ENCODE data around the gene CXorf38.
A peak's percentile ranks its signal among the peaks of the same experiment; 100 is the strongest.

The CXorf38 gene

DNA sequence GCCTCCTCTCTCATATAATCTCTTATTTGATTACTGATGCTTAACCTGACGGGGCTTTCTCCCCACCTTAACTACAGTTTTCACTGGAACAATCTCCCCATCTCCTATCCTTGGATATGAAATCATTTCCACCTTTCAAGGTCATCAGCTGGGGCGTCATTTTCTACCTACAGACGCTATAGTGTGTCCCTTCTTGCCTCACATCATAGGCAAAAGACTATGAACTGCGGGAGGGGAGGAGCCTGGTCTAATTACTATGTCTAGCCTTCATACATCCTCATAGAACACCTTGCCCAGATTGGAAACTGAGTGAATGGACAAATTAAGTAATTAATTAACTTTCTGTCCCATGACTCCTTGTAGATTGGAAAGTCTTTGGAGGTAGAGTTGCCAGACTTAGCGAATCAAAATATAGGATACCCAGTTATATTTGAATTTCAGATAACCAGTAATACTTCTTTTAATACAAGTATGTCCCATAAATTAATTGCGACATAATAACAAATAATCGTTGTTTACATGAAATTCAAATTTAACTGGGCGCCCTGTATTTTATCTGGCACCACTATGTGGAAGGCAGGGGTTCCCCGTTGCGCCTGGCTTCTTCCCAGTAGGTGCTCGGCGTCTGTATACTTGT, 67.3 kb downstream of the CXorf38 start:
- peak overlapping the region; percentile 69 for H3K27ac ChIP-seq
- TF ChIP-seq, protein P1, sequence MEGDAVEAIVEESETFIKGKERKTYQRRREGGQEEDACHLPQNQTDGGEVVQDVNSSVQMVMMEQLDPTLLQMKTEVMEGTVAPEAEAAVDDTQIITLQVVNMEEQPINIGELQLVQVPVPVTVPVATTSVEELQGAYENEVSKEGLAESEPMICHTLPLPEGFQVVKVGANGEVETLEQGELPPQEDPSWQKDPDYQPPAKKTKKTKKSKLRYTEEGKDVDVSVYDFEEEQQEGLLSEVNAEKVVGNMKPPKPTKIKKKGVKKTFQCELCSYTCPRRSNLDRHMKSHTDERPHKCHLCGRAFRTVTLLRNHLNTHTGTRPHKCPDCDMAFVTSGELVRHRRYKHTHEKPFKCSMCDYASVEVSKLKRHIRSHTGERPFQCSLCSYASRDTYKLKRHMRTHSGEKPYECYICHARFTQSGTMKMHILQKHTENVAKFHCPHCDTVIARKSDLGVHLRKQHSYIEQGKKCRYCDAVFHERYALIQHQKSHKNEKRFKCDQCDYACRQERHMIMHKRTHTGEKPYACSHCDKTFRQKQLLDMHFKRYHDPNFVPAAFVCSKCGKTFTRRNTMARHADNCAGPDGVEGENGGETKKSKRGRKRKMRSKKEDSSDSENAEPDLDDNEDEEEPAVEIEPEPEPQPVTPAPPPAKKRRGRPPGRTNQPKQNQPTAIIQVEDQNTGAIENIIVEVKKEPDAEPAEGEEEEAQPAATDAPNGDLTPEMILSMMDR (conservative IDR thresholded peaks at IDR 0.05): no peak

DNA sequence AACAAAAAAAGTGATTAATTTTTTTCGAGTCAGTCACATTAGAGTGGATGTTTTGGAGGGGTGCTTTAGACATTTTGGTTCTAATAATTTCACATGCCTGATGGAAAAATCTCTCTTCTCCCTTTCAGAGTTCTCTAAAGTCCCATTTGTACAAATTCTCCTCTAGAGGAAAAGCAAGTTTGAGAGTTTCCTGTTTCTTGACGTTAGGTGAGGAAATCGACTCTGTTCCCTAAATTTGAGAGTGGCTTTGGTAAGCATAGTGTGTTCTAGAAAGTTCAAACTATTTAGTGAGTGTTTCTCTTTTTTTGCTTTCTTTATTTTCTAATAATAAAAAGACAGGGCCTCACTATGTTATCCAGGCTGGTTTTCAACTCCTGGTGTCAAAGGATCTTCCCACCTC, 68.2 kb downstream of the CXorf38 start:
- H3K27ac ChIP-seq: no peak overlapping the region
- TF ChIP-seq, protein P1 (conservative IDR thresholded peaks at IDR 0.05): no peak

DNA sequence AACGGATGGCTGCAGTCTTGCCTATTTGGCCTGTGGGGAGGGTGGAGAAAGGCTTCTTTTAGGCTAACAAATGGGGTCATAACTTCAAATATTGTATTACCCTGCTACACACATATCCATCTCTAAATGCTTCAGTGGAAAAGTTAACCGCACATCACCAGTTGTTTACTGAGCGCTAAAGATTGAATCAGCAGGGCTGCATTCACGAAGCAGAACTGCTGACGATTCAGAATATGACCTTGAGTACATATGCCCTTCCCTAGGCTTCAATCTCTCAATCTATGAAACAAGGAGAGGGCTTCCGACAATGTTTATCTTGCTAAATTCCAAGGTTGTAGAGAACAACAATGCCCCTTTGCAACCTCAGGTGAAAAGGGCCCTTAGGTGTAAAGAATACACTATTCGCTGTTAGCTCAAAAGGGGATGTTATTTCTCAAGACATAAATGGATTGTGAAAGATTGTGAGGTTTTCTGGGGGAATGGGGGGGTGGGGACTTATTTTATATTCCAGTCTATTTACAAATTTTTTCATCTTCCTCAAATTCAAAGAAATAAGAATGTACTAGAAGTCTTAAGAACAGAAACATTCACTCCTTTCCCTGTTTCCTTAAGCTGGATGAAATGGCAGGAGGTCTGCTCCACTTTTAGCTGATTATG, 69.2 kb downstream of the CXorf38 start:
- TF ChIP-seq, protein P1 (conservative IDR thresholded peaks at IDR 0.05): no peak

More for the DNA sequence above, 69.2 kb downstream of the CXorf38 start:
- H3K27ac ChIP-seq: no peak overlapping the region
